Prostate gland (tissue), 2 donors: ENCODE measurements around the gene NSA2. TPM values are rescaled to one million over a fixed set of nuclear protein-coding genes. Genes with fewer than 3 reads are reported as not detected.

Source experiments
- DNase-seq: peaks from one replicate; pipeline ENCODE4 v3.0.0-alpha.2; 2019; ENCODE audit warnings: low spot score
- H3K27ac ChIP-seq, 2 donors: fragments of 200-600 bp; sonication (generic); 2 replicates each; pipeline ENCODE4 v1.5.1; 2017 to 2019
- H3K27me3 ChIP-seq: fragments of 200-600 bp; sonication (generic); replicated peaks from 2 replicates; pipeline ENCODE4 v1.5.1; 2019; ENCODE audit not compliant: insufficient read depth
- H3K36me3 ChIP-seq, 2 donors: fragments of 200-600 bp; sonication (generic); 1 replicate in 1 of 2; 2 replicates in 1 of 2; pipeline versions ENCODE4 v1.5.1 to v1.8.1; 2017 to 2019
- H3K4me1 ChIP-seq: fragments of 200-600 bp; sonication (generic); replicated peaks from 2 replicates; pipeline ENCODE4 v1.5.1; 2019
- H3K4me3 ChIP-seq, 2 donors: fragments of 200-600 bp; sonication (generic); 2 replicates each; pipeline ENCODE4 v1.5.1; 2017 to 2019
- H3K9me3 ChIP-seq: fragments of 200-600 bp; sonication (generic); 2 replicates; pipeline ENCODE4 v1.5.1; 2017
- CTCF ChIP-seq, 4 experiments: fragments of 200-600 bp in 2 of 4; fragments of 450-650 bp in 2 of 4; sonication (generic) in 2 of 4; IDR thresholded peaks; 1 replicate in 3 of 4; 2 replicates in 1 of 4; pipeline ENCODE4 v1.5.1; 2016 to 2019; ENCODE audit warnings: antibody characterized with exemption in 4 of 4, mild to moderate bottlenecking in 2 of 4, moderate library complexity in 2 of 4
- POLR2A ChIP-seq: fragments of 450-650 bp; IDR thresholded peaks from one replicate; pipeline ENCODE4 v1.6.1; 2016; ENCODE audit warnings: antibody characterized with exemption, mild to moderate bottlenecking
- POLR2AphosphoS5 ChIP-seq: sonication (generic); formaldehyde crosslinking; IDR thresholded peaks from one replicate; pipeline ENCODE4 v1.6.1; 2017; ENCODE audit warnings: antibody characterized with exemption
- WGBS: methylation state at CpG from one replicate; pipeline ENCODE4 v1.1.5; 2018; 5-methylcytosine and 5-hydroxymethylcytosine counted together
- intact Hi-C: fragments of 100-400 bp; cut with DNase I; formaldehyde crosslinking; loops from one replicate; pipeline ENCODE4 v1.14.2; 2022
- total RNA-seq, 2 donors: library from RNA; depleted of rRNA; stranded (reverse); fragments of >200 nt; gene quantifications; one replicate each; pipeline ENCODE4 v1.1.0, GENCODE V29; 2016

The NSA2 gene
- total RNA-seq, result 100 to 1,000 TPM in 1 of 2 donors, 10 to 100 TPM in 1; 59.2 to 130 TPM

DNA sequence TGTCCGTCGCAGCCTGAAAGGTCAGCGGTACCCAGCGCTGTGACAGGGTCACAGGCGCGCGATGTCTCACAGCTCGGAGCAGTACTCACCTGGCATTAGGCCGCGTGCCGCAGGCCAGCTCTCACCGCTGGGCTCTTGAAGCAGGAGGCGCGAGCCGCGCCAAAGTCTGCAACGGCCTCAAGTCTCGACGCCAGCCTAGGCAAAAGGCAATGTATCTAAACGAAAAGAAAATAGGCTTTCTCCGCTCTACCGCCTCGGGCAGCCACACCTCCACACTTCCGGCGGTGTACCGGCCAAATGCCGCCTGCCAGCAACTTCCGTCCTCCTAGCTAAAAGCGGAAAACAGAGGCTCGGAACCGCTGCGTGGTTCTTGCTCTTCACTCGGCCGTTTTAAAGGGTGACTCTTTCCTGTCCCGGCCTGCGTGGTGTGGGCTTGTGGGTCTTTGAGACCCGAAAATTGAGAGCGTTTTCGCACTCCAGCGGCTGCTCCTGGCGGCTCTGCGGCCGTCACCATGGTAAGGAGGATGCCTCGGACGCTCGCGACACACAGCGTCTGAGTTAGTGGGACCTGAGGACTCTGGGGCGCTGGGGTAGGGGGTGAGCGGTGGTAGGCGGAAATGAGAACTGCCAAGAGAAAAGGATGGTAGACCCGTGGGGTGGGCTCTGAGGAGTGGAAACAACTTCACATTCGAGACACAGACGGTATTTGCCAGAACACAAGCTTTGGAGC, at the start of gene NSA2, which contains the start of gene GFM2:
TSS of gene NSA2 (plus strand) at position 401 of the 730 bp plus-strand sequence. CDS start at position 513, 112 bp downstream.
TSS of gene GFM2 (minus strand) at position 269 of the 730 bp plus-strand sequence. CDS start 3,375 bp downstream, outside the sequence.
- Histone ChIP-seq H3K27me3 (no peaks in the 10 kb centered on the region), H3K4me3 (peak within 1 kb of the TSS; percentile 87 to 94), H3K36me3 (peaks cover 0 to 2% of the 10 kb centered on the region in 2 donors), H3K9me3 (no peaks in the 10 kb centered on the region), H3K4me1 (peaks cover 5% of the 10 kb centered on the region), H3K27ac (peak within 1 kb of the TSS; percentile 80 to 81)
- DNase-seq, result peak; percentile 90
- intact Hi-C loops, result loop anchor here (2.0 to 5.0 kb wide), 2 partner anchors 95 to 152 kb away; no protein-coding TSS in a partner anchor
- under 1% methylated on average over 53 of the region's 54 CpGs for WGBS
- peak; percentile 12 for TF ChIP-seq POLR2A
- TF ChIP-seq POLR2AphosphoS5, result peak; percentile 92
- peak in 1 of 4 experiments; percentile 12 for TF ChIP-seq CTCF (IDR thresholded peaks at IDR 0.05)

GRCh38 chr5:74717596-74717995, 49.5 kb upstream of the NSA2 start:
- H3K36me3 ChIP-seq, result no peaks in the 10 kb centered on the region
- H3K9me3 ChIP-seq, result no peaks in the 10 kb centered on the region
- no peak overlapping the region for H3K4me3 ChIP-seq
- no peaks in the 10 kb centered on the region for H3K4me1 ChIP-seq
- no peak for DNase-seq
- H3K27me3 ChIP-seq, result no peaks in the 10 kb centered on the region
- intact Hi-C loops, result no loop called here
- TF ChIP-seq POLR2AphosphoS5, result no peak
- no peak for TF ChIP-seq POLR2A
- no peak for TF ChIP-seq CTCF (IDR thresholded peaks at IDR 0.05)
- 24% methylated on average over 1 of the region's 1 CpG for WGBS
- H3K27ac ChIP-seq, result no peak overlapping the region

DNA sequence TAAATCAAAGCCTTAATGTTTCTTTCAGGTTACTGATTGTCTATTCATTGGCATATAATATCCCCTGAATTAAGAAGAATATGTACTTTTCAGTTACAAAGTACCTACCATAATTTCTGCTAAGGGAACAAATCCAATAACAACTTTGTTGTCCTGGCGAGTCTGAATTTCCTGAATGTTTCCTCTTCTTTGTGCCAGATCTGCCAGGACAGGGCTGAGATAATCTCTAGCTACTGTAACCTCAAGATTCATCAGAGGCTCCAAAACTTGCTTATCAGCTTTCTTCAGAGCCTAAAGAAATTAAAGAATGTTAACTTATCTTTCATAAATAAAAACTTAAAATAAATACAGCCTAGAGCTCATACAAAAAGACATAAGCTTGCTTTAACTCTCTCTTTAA, 44.8 kb upstream of the NSA2 start:
- intact Hi-C loops, result no loop called here
- H3K9me3 ChIP-seq, result no peaks in the 10 kb centered on the region

DNA sequence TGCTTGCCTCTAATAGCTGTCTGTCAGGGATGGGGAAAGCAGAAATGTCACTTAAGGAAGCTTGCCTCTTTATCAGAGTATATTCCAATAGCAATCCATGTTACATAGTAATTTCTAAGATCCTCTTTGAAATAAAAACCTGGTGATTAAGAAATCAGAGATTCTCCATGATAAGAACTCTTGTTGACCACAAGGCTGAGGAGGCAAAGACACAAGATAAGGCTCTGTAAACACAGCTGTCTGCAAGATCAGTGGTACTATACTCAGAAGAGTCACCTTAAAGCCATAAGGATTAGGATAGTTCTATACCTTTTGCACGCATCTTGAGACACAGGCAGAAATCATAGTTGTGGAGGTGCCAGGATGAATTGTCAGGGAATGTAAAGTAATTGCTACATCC, 41.7 kb upstream of the NSA2 start:
- no peak for DNase-seq
- H3K4me1 ChIP-seq, result no peaks in the 10 kb centered on the region
- no peak overlapping the region for H3K27ac ChIP-seq
- H3K27me3 ChIP-seq, result no peaks in the 10 kb centered on the region
- no peaks in the 10 kb centered on the region for H3K36me3 ChIP-seq
- no peak overlapping the region for H3K4me3 ChIP-seq
- H3K9me3 ChIP-seq, result no peaks in the 10 kb centered on the region
- TF ChIP-seq CTCF (IDR thresholded peaks at IDR 0.05) (no peak), POLR2AphosphoS5 (no peak), POLR2A (no peak)
- 87% methylated on average over 1 of the region's 1 CpG for WGBS
- intact Hi-C loops, result no loop called here

More for the DNA sequence above, 44.8 kb upstream of the NSA2 start:
- Histone ChIP-seq H3K4me1 (no peaks in the 10 kb centered on the region), H3K27ac (no peak overlapping the region), H3K4me3 (no peak overlapping the region), H3K36me3 (no peaks in the 10 kb centered on the region), H3K27me3 (no peaks in the 10 kb centered on the region)
- no peak for DNase-seq
- TF ChIP-seq CTCF (IDR thresholded peaks at IDR 0.05) (no peak), POLR2AphosphoS5 (no peak), POLR2A (no peak)
- 23% methylated on average over 1 of the region's 1 CpG for WGBS

- TF ChIP-seq CTCF (IDR thresholded peaks at IDR 0.05), result no peak
- TF ChIP-seq POLR2A, result no peak
- TF ChIP-seq POLR2AphosphoS5, result no peak
- intact Hi-C loops, result no loop called here
- 65% methylated on average over 6 of the region's 6 CpGs for WGBS
These were observed 30.3 kb upstream of the NSA2 start for GRCh38 chr5:74736759-74737158.

More at GRCh38 chr5:74736759-74737158, 30.3 kb upstream of the NSA2 start:
- Histone ChIP-seq H3K4me3 (no peak overlapping the region), H3K27me3 (no peaks in the 10 kb centered on the region), H3K4me1 (no peaks in the 10 kb centered on the region), H3K9me3 (no peaks in the 10 kb centered on the region), H3K27ac (no peak overlapping the region), H3K36me3 (no peaks in the 10 kb centered on the region)
- no peak for DNase-seq
